Breast epithelium (tissue), 3 donors: ENCODE data around the gene WDFY2.

Experiments
- POLR2A ChIP-seq: fragments of 450-650 bp; IDR thresholded peaks from one replicate; pipeline ENCODE4 v1.6.1; 2016; ENCODE audit warnings: antibody characterized with exemption, mild to moderate bottlenecking, moderate library complexity
- POLR2AphosphoS5 ChIP-seq, 3 donors: sonication (generic); formaldehyde crosslinking; IDR thresholded peaks; one replicate each; pipeline ENCODE4 v1.6.1; 2017; ENCODE audit warnings: antibody characterized with exemption in 3 of 3
- TF ChIP-seq, protein P1 (sequence below), 3 donors: fragments of 450-650 bp; IDR thresholded peaks; one replicate each; pipeline ENCODE4 v1.5.1; 2016 to 2017; ENCODE audit warnings: antibody characterized with exemption in 3 of 3, mild to moderate bottlenecking in 3 of 3, moderate library complexity in 3 of 3

DNA sequence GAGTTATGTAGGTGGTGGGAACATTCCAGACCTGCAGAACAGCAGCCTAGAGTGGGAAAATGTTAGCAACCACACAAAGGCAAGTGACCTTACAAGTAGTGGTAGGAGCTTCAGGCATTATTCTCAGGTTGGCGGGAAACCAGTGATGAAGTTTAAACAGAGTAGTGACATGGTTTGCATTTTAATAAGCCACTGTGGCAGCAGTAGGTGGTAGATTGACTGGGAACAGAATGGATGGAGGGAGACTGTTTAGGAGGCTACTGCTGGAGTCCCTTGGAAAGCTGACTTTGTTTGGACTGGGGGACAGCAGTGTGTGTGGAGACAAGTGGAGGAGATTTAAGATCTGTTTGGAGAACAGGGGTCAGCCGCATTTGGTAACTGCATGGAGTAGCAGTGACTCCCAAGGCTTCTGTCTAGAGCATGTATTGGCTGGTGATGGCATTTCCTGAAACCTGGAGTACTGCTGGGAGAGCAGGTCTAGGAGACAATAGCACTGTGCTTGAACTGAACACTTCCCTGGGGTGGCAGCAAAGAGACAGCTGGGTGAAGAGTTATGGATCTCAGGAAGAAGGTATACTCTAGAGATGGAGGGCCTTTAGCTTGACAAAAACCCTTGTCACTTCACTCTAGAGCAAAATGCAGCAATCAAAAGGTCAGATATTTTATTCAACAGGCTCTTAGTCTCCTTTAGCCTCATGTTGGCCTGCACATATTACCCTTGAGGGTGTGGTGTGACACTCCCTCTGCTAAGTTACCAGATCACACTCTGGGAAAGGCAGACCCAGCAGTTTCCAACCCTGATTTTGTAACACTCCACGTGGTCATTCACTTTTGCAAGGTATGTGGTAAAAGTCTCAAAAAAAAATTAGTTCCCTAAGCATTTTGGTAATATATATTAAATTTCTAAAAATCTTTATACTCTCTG lies 149.4 kb downstream of the WDFY2 start:
- TF ChIP-seq, protein P1, sequence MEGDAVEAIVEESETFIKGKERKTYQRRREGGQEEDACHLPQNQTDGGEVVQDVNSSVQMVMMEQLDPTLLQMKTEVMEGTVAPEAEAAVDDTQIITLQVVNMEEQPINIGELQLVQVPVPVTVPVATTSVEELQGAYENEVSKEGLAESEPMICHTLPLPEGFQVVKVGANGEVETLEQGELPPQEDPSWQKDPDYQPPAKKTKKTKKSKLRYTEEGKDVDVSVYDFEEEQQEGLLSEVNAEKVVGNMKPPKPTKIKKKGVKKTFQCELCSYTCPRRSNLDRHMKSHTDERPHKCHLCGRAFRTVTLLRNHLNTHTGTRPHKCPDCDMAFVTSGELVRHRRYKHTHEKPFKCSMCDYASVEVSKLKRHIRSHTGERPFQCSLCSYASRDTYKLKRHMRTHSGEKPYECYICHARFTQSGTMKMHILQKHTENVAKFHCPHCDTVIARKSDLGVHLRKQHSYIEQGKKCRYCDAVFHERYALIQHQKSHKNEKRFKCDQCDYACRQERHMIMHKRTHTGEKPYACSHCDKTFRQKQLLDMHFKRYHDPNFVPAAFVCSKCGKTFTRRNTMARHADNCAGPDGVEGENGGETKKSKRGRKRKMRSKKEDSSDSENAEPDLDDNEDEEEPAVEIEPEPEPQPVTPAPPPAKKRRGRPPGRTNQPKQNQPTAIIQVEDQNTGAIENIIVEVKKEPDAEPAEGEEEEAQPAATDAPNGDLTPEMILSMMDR (IDR thresholded peaks at IDR 0.05), result no peak
- no peak for TF ChIP-seq POLR2A
- no peak for TF ChIP-seq POLR2AphosphoS5 (IDR thresholded peaks at IDR 0.05)
